ENCODE data around the gene RBL1. TPM values are rescaled to one million over a fixed set of nuclear protein-coding genes. Genes with fewer than 3 reads are reported as not detected.
"Not testable (repeated sequence)": the region's sequence is repeated elsewhere in the genome, so short reads cannot be mapped to it uniquely, and the experiment has no call there.

RBL1 gene
- total and polyA plus RNA-seq, 4 experiments from 2014 or later: 7.0 to 39.6 (median 23.3) TPM

GRCh38 chr20:36967636-36968035 lies 128.2 kb downstream of the RBL1 start:
- Histone ChIP-seq H3K9me3 (ENCODE audit: control insufficient read depth in 1 of 2, low read length in 2 of 2) (peaks cover 0 to 2% of the 10 kb centered on the region in 2 donors), H3K4me3 (ENCODE audit: low read length in 2 of 2) (no peak overlapping the region), H3K27ac (ENCODE audit: low read depth, low read length) (no peak overlapping the region), H3K4me1 (ENCODE audit: insufficient read depth, low read length) (peaks cover 60% of the 10 kb centered on the region), H3K36me3 (ENCODE audit: insufficient read depth, low read length) (no peaks in the 10 kb centered on the region), H3K27me3 (ENCODE audit: insufficient read depth, low read length) (no peaks in the 10 kb centered on the region)
- no peaks in the 10 kb centered on the region for H3K27me3 Mint-ChIP-seq
- intact Hi-C loops (cut with micrococcal nuclease): no loop called here
- POLR2A ChIA-PET (ENCODE audit: partially characterized antibody): interaction anchor here (0.8 to 1.4 kb wide), 3 partner anchors 26 to 48 kb away, joined by 3 to 6 read pairs (median 4); no protein-coding TSS in a partner anchor
- H3K4me3 Mint-ChIP-seq: peak overlapping the region in 6 of 8 donors; percentile 29 to 75 (median 54)
- CTCF ChIA-PET (ENCODE audit: partially characterized antibody): interaction anchor here (1.1 to 1.5 kb wide), 2 partner anchors 32 to 40 kb away, joined by 3 to 7 read pairs; no protein-coding TSS in a partner anchor
- DNase-seq: peak in 4 of 5 donors; percentile 27 to 41 (median 38)
- H3K27ac Mint-ChIP-seq: peak overlapping the region; percentile 73 to 95 (median 91)
- H3K36me3 Mint-ChIP-seq: peaks cover 5 to 9% of the 10 kb centered on the region in 2 donors
- peaks cover 0 to 5% (median 3%) of the 10 kb centered on the region in 8 donors for H3K9me3 Mint-ChIP-seq
- H3K4me1 Mint-ChIP-seq: peaks cover 44 to 63% (median 57%) of the 10 kb centered on the region in 4 donors

GRCh38 chr20:36966965-36967364 lies 128.8 kb downstream of the RBL1 start:
- peaks cover 45 to 59% (median 54%) of the 10 kb centered on the region in 4 donors for H3K4me1 Mint-ChIP-seq

GRCh38 chr20:36962354-36962941 lies 133.3 kb downstream of the RBL1 start:
- H3K36me3 ChIP-seq (ENCODE audit: insufficient read depth, low read length); H3K4me3 ChIP-seq (ENCODE audit: low read length in 2 of 2); CTCF ChIA-PET (ENCODE audit: partially characterized antibody); H3K27me3 Mint-ChIP-seq; H3K9me3 ChIP-seq (ENCODE audit: control insufficient read depth in 1 of 2, low read length in 2 of 2); H3K4me3 Mint-ChIP-seq; H3K27me3 ChIP-seq (ENCODE audit: insufficient read depth, low read length); POLR2A ChIA-PET (ENCODE audit: partially characterized antibody); DNase-seq; intact Hi-C loops (cut with micrococcal nuclease); H3K4me1 ChIP-seq (ENCODE audit: insufficient read depth, low read length); H3K36me3 Mint-ChIP-seq; H3K27ac ChIP-seq (ENCODE audit: low read depth, low read length): not testable (repeated sequence)
- Mint-ChIP-seq H3K4me1 (peaks cover 8 to 31% (median 17%) of the 10 kb centered on the region in 4 donors), H3K27ac (peak overlapping the region in 1 of 7 donors; percentile 50), H3K9me3 (peaks cover 0 to 14% (median 8%) of the 10 kb centered on the region in 8 donors)

More at GRCh38 chr20:36966965-36967364, 128.8 kb downstream of the RBL1 start:
- H3K4me1 ChIP-seq (ENCODE audit: insufficient read depth, low read length): peaks cover 54% of the 10 kb centered on the region
- H3K9me3 Mint-ChIP-seq; H3K27me3 Mint-ChIP-seq; H3K27me3 ChIP-seq (ENCODE audit: insufficient read depth, low read length); H3K4me3 ChIP-seq (ENCODE audit: low read length in 2 of 2); H3K9me3 ChIP-seq (ENCODE audit: control insufficient read depth in 1 of 2, low read length in 2 of 2); DNase-seq; H3K36me3 ChIP-seq (ENCODE audit: insufficient read depth, low read length); intact Hi-C loops (cut with micrococcal nuclease); H3K27ac ChIP-seq (ENCODE audit: low read depth, low read length): not testable (repeated sequence)
- CTCF ChIA-PET (ENCODE audit: partially characterized antibody): interaction anchor here (1.1 to 2.0 kb wide), 3 partner anchors 8 to 41 kb away, joined by 3 to 7 read pairs (median 5); no protein-coding TSS in a partner anchor
- POLR2A ChIA-PET (ENCODE audit: partially characterized antibody): interaction anchor here (0.6 to 1.4 kb wide), 4 partner anchors 25 to 263 kb away, joined by 3 to 6 read pairs (median 4); no protein-coding TSS in a partner anchor
- peak overlapping the region in 3 of 8 donors; percentile 2 to 67 (median 34) for H3K4me3 Mint-ChIP-seq
- peaks cover 5 to 11% of the 10 kb centered on the region in 2 donors for H3K36me3 Mint-ChIP-seq
- peak overlapping the region in 4 of 7 donors; percentile 73 to 95 (median 93) for H3K27ac Mint-ChIP-seq

- Histone ChIP-seq H3K4me3 (ENCODE audit: low read length in 2 of 2) (no peak overlapping the region), H3K36me3 (ENCODE audit: insufficient read depth, low read length) (no peaks in the 10 kb centered on the region), H3K9me3 (ENCODE audit: control insufficient read depth in 1 of 2, low read length in 2 of 2) (peaks cover 0 to 4% of the 10 kb centered on the region in 2 donors), H3K27ac (ENCODE audit: low read depth, low read length) (no peak overlapping the region), H3K27me3 (ENCODE audit: insufficient read depth, low read length) (no peaks in the 10 kb centered on the region), H3K4me1 (ENCODE audit: insufficient read depth, low read length) (peaks cover 16% of the 10 kb centered on the region)
- Mint-ChIP-seq H3K27me3 (no peaks in the 10 kb centered on the region), H3K4me1 (peaks cover 14 to 35% (median 19%) of the 10 kb centered on the region in 4 donors), H3K36me3 (peaks cover 2 to 5% of the 10 kb centered on the region in 2 donors), H3K4me3 (no peak overlapping the region), H3K9me3 (peaks cover 0 to 14% (median 8%) of the 10 kb centered on the region in 8 donors), H3K27ac (peak overlapping the region in 1 of 7 donors; percentile 15)
- intact Hi-C loops (cut with micrococcal nuclease): no loop called here
- POLR2A ChIA-PET (ENCODE audit: partially characterized antibody): interaction anchor here (0.8 kb wide), 1 partner anchor 11 kb away, joined by 3 read pairs; no protein-coding TSS in a partner anchor
- DNase-seq: no peak
- CTCF ChIA-PET (ENCODE audit: partially characterized antibody): no interaction called here
Measured at GRCh38 chr20:36959242-36959641, 136.6 kb downstream of the RBL1 start.

- Mint-ChIP-seq H3K36me3 (peaks cover 2 to 5% of the 10 kb centered on the region in 2 donors), H3K4me3 (no peak overlapping the region), H3K9me3 (peaks cover 0 to 14% (median 8%) of the 10 kb centered on the region in 8 donors), H3K27me3 (no peaks in the 10 kb centered on the region), H3K4me1 (peaks cover 15 to 35% (median 19%) of the 10 kb centered on the region in 4 donors), H3K27ac (peak overlapping the region in 4 of 7 donors; percentile 2 to 25 (median 9))
- no peak for DNase-seq
- Histone ChIP-seq H3K4me3 (ENCODE audit: low read length in 2 of 2) (no peak overlapping the region), H3K27ac (ENCODE audit: low read depth, low read length) (no peak overlapping the region), H3K36me3 (ENCODE audit: insufficient read depth, low read length) (no peaks in the 10 kb centered on the region), H3K4me1 (ENCODE audit: insufficient read depth, low read length) (peaks cover 16% of the 10 kb centered on the region), H3K9me3 (ENCODE audit: control insufficient read depth in 1 of 2, low read length in 2 of 2) (peaks cover 0 to 4% of the 10 kb centered on the region in 2 donors), H3K27me3 (ENCODE audit: insufficient read depth, low read length) (no peaks in the 10 kb centered on the region)
- ChIA-PET CTCF (ENCODE audit: partially characterized antibody) (interaction anchor here (2.0 kb wide), 1 partner anchor 11 kb away, joined by 5 read pairs; no protein-coding TSS in a partner anchor), POLR2A (ENCODE audit: partially characterized antibody) (interaction anchor here (0.8 kb wide), 1 partner anchor 12 kb away, joined by 3 read pairs; no protein-coding TSS in a partner anchor)
- intact Hi-C loops (cut with micrococcal nuclease): no loop called here
Measured at GRCh38 chr20:36957875-36958667, 137.7 kb downstream of the RBL1 start.

GRCh38 chr20:36956674-36957073 lies 139.1 kb downstream of the RBL1 start:
- DNase-seq: no peak
- peaks cover 14 to 33% (median 22%) of the 10 kb centered on the region in 4 donors for H3K4me1 Mint-ChIP-seq
- no peaks in the 10 kb centered on the region for H3K36me3 ChIP-seq (ENCODE audit: insufficient read depth, low read length)
- H3K9me3 ChIP-seq (ENCODE audit: control insufficient read depth in 1 of 2, low read length in 2 of 2): no peaks in the 10 kb centered on the region
- H3K27ac ChIP-seq (ENCODE audit: low read depth, low read length): no peak overlapping the region
- peaks cover 24% of the 10 kb centered on the region for H3K4me1 ChIP-seq (ENCODE audit: insufficient read depth, low read length)
- intact Hi-C loops (cut with micrococcal nuclease): no loop called here
- no peak overlapping the region for H3K4me3 ChIP-seq (ENCODE audit: low read length in 2 of 2)
- peaks cover 0 to 3% (median 0%) of the 10 kb centered on the region in 8 donors for H3K9me3 Mint-ChIP-seq
- no peak overlapping the region for H3K4me3 Mint-ChIP-seq
- no peaks in the 10 kb centered on the region for H3K36me3 Mint-ChIP-seq
- CTCF ChIA-PET (ENCODE audit: partially characterized antibody): interaction anchor here (0.9 to 2.0 kb wide), 2 partner anchors 13 to 16 kb away, joined by 3 to 5 read pairs; no protein-coding TSS in a partner anchor
- H3K27me3 ChIP-seq (ENCODE audit: insufficient read depth, low read length): no peaks in the 10 kb centered on the region
- H3K27ac Mint-ChIP-seq: no peak overlapping the region
- no peaks in the 10 kb centered on the region for H3K27me3 Mint-ChIP-seq
- POLR2A ChIA-PET (ENCODE audit: partially characterized antibody): interaction anchor here (0.7 to 4.9 kb wide), 3 partner anchors 17 to 39 kb away, joined by 3 to 38 read pairs (median 8); no protein-coding TSS in a partner anchor

All from CD4-positive, alpha-beta memory T cell (primary cell).